NB4 (cell line): ENCODE measurements around the gene PTCH1.

Experiments
- CTCF ChIP-seq: IDR thresholded peaks from one replicate; pipeline ENCODE4 v1.5.1; 2012; ENCODE audit warnings: low read depth, low read length
- MYC ChIP-seq: IDR thresholded peaks from 2 replicates; pipeline ENCODE4 v1.6.1; 2011; ENCODE audit warnings: low read depth, low read length
- POLR2A ChIP-seq: IDR thresholded peaks from 2 replicates; pipeline ENCODE4 v1.6.1; 2011; ENCODE audit warnings: mild to moderate bottlenecking; ENCODE audit not compliant: insufficient read length; ENCODE audit errors: extremely low read depth

GRCh38 chr9:95431286-95431685, 85.5 kb downstream of the PTCH1 start:
- no peak for TF ChIP-seq CTCF
- no peak for TF ChIP-seq POLR2A
- TF ChIP-seq MYC, result no peak
